HEK293 (cell line): ENCODE measurements around the gene UBE3B.

Experiments used
- CTCF ChIA-PET: fragments of 350-600 bp; formaldehyde crosslinking; extraction: SDS; loops from one replicate; lab custom pipeline; 2021; ENCODE audit warnings: antibody characterized with exemption; lab: Yijun Ruan, JAX
- POLR2A ChIA-PET: fragments of 300-600 bp; formaldehyde crosslinking; extraction: SDS; loops from one replicate; lab custom pipeline; 2020; ENCODE audit warnings: antibody characterized with exemption, inconsistent platforms; lab: Yijun Ruan, JAX
- H3K27ac ChIP-seq: fragments of 200-500 bp; sonication (Bioruptor generic); 2 replicates; pipeline ENCODE4 v1.5.1; 2014; ENCODE audit warnings: low read depth, low read length, control low read depth, inconsistent platforms; ENCODE audit errors: extremely low read depth
- H3K36me3 ChIP-seq, 2 experiments: fragments of 200-500 bp in 1 of 2; sonication (Bioruptor generic) in 1 of 2; 1 replicate in 1 of 2; 2 replicates in 1 of 2; pipeline ENCODE4 v1.5.1; 2014 to 2017; ENCODE audit warnings: inconsistent platforms in 2 of 2, low read length in 2 of 2; ENCODE audit not compliant: control insufficient read depth in 2 of 2, insufficient read depth in 1 of 2
- H3K4me1 ChIP-seq: fragments of 200-500 bp; sonication (Bioruptor generic); 2 replicates; pipeline ENCODE4 v1.5.1; 2014; ENCODE audit warnings: mild to moderate bottlenecking, low read length, inconsistent platforms; ENCODE audit not compliant: control insufficient read depth, insufficient read depth
- H3K4me3 ChIP-seq: 2 replicates; pipeline ENCODE4 v1.5.1; 2011; ENCODE audit warnings: low read depth, mild to moderate bottlenecking, control low read depth, low read length, moderate library complexity
- H3K9me3 ChIP-seq: fragments of 200-500 bp; sonication (Bioruptor generic); 2 replicates; pipeline ENCODE4 v1.5.1; 2014; ENCODE audit warnings: low read depth, low read length, inconsistent platforms; ENCODE audit not compliant: control insufficient read depth, insufficient read depth
- ATF2 ChIP-seq: fragments of 450-650 bp; formaldehyde crosslinking; IDR thresholded peaks from 2 replicates; pipeline ENCODE4 v1.5.1; 2016; ENCODE audit warnings: missing biosample characterization, missing genetic modification characterization, low read depth
- BCL11A ChIP-seq: fragments of 450-650 bp; formaldehyde crosslinking; IDR thresholded peaks from 2 replicates; pipeline ENCODE4 v1.5.1; 2016; ENCODE audit warnings: low read depth, missing biosample characterization, missing genetic modification characterization
- HIC1 ChIP-seq: fragments of 450-650 bp; formaldehyde crosslinking; IDR thresholded peaks from 2 replicates; pipeline ENCODE4 v1.5.1; 2016; ENCODE audit warnings: missing biosample characterization, missing genetic modification characterization
- MYNN ChIP-seq: fragments of 450-650 bp; formaldehyde crosslinking; IDR thresholded peaks from 2 replicates; pipeline ENCODE4 v1.5.1; 2016; ENCODE audit warnings: missing biosample characterization, missing genetic modification characterization, borderline replicate concordance
- RBAK ChIP-seq: fragments of 450-650 bp; formaldehyde crosslinking; IDR thresholded peaks from 2 replicates; pipeline ENCODE4 v1.5.1; 2016; ENCODE audit warnings: missing biosample characterization, missing genetic modification characterization
- SETDB1 ChIP-seq: IDR thresholded peaks from one replicate; pipeline ENCODE4 v1.6.1; 2017; ENCODE audit warnings: mild to moderate bottlenecking, low read length, moderate library complexity, mixed read lengths; ENCODE audit not compliant: insufficient read length
- ZNF138 ChIP-seq: fragments of 450-650 bp; formaldehyde crosslinking; IDR thresholded peaks from 2 replicates; pipeline ENCODE4 v1.5.1; 2016; ENCODE audit warnings: missing biosample characterization, missing genetic modification characterization, borderline replicate concordance
- ZNF140 ChIP-seq: fragments of 450-650 bp; formaldehyde crosslinking; IDR thresholded peaks from 2 replicates; pipeline ENCODE4 v1.5.1; 2016; ENCODE audit warnings: missing biosample characterization, missing genetic modification characterization
- ZNF2 ChIP-seq: fragments of 450-650 bp; formaldehyde crosslinking; IDR thresholded peaks from 2 replicates; pipeline ENCODE4 v1.5.1; 2016; ENCODE audit warnings: missing biosample characterization, missing genetic modification characterization
- ZNF292 ChIP-seq: fragments of 450-650 bp; formaldehyde crosslinking; IDR thresholded peaks from 2 replicates; pipeline ENCODE4 v1.5.1; 2016; ENCODE audit warnings: low read depth, missing biosample characterization, missing genetic modification characterization, borderline replicate concordance
- ZNF302 ChIP-seq: fragments of 450-650 bp; formaldehyde crosslinking; IDR thresholded peaks from 2 replicates; pipeline ENCODE4 v1.5.1; 2016; ENCODE audit warnings: missing biosample characterization, missing genetic modification characterization, low read depth
- ZNF350 ChIP-seq: fragments of 450-650 bp; formaldehyde crosslinking; IDR thresholded peaks from 2 replicates; pipeline ENCODE4 v1.5.0; 2017; ENCODE audit warnings: missing biosample characterization, mild to moderate bottlenecking, missing genetic modification characterization
- ZNF423 ChIP-seq: fragments of 450-650 bp; formaldehyde crosslinking; IDR thresholded peaks from 2 replicates; pipeline ENCODE4 v1.5.1; 2016; ENCODE audit warnings: missing biosample characterization, missing genetic modification characterization
- ZNF501 ChIP-seq: fragments of 450-650 bp; formaldehyde crosslinking; IDR thresholded peaks from 2 replicates; pipeline ENCODE4 v1.5.1; 2016; ENCODE audit warnings: missing biosample characterization, missing genetic modification characterization
- ZNF555 ChIP-seq: fragments of 450-650 bp; formaldehyde crosslinking; conservative IDR thresholded peaks from 2 replicates; pipeline ENCODE4 v1.5.1; 2017; ENCODE audit warnings: missing biosample characterization, mild to moderate bottlenecking, missing genetic modification characterization, inconsistent platforms
- ZNF707 ChIP-seq: fragments of 450-650 bp; formaldehyde crosslinking; IDR thresholded peaks from 2 replicates; pipeline ENCODE4 v1.5.1; 2016; ENCODE audit warnings: missing biosample characterization, missing genetic modification characterization
- ZNF837 ChIP-seq: fragments of 450-650 bp; formaldehyde crosslinking; IDR thresholded peaks from 2 replicates; pipeline ENCODE4 v1.5.1; 2016; ENCODE audit warnings: missing biosample characterization, missing genetic modification characterization
- TF ChIP-seq, protein P1 (sequence below): fragments of 450-650 bp; formaldehyde crosslinking; conservative IDR thresholded peaks from 2 replicates; pipeline ENCODE4 v1.5.1; 2016; ENCODE audit warnings: low read depth, missing biosample characterization, missing genetic modification characterization
- TF ChIP-seq, protein P2 (sequence below): fragments of 450-650 bp; formaldehyde crosslinking; IDR thresholded peaks from 2 replicates; pipeline ENCODE4; 2016; ENCODE audit warnings: missing biosample characterization, missing genetic modification characterization

UBE3B gene

GRCh38 chr12:109538191-109538863 is 60.9 kb downstream of the UBE3B start:
- peaks cover 0 to 8% of the 10 kb centered on the region in 2 experiments; a peak in 1 of 3 replicates for H3K36me3 ChIP-seq
- no peak overlapping the region for H3K4me3 ChIP-seq
- H3K4me1 ChIP-seq: no peaks in the 10 kb centered on the region
- no peaks in the 10 kb centered on the region for H3K9me3 ChIP-seq
- CTCF ChIA-PET: interaction anchor here (0.6 kb wide), 2 partner anchors 111 to 144 kb away, joined by 3 read pairs; no protein-coding TSS in a partner anchor
- no peak overlapping the region for H3K27ac ChIP-seq
- TF ChIP-seq SETDB1 (no peak), ZNF138 (tag by site-specific recombination) (no peak), RBAK (tag by site-specific recombination) (no peak), ZNF555 (tag by site-specific recombination) (no peak), MYNN (tag by site-specific recombination) (no peak), ZNF423 (no peak), BCL11A (tag by site-specific recombination) (no peak), ZNF837 (tag by site-specific recombination) (no peak), ZNF140 (tag by site-specific recombination) (no peak), ZNF501 (no peak), ZNF2 (tag by site-specific recombination) (no peak), ZNF292 (tag by site-specific recombination) (no peak), ZNF707 (no peak), ZNF350 (tag by site-specific recombination) (no peak), ATF2 (no peak), ZNF302 (tag by site-specific recombination) (no peak), HIC1 (tag by site-specific recombination) (no peak)
- TF ChIP-seq, protein P1, sequence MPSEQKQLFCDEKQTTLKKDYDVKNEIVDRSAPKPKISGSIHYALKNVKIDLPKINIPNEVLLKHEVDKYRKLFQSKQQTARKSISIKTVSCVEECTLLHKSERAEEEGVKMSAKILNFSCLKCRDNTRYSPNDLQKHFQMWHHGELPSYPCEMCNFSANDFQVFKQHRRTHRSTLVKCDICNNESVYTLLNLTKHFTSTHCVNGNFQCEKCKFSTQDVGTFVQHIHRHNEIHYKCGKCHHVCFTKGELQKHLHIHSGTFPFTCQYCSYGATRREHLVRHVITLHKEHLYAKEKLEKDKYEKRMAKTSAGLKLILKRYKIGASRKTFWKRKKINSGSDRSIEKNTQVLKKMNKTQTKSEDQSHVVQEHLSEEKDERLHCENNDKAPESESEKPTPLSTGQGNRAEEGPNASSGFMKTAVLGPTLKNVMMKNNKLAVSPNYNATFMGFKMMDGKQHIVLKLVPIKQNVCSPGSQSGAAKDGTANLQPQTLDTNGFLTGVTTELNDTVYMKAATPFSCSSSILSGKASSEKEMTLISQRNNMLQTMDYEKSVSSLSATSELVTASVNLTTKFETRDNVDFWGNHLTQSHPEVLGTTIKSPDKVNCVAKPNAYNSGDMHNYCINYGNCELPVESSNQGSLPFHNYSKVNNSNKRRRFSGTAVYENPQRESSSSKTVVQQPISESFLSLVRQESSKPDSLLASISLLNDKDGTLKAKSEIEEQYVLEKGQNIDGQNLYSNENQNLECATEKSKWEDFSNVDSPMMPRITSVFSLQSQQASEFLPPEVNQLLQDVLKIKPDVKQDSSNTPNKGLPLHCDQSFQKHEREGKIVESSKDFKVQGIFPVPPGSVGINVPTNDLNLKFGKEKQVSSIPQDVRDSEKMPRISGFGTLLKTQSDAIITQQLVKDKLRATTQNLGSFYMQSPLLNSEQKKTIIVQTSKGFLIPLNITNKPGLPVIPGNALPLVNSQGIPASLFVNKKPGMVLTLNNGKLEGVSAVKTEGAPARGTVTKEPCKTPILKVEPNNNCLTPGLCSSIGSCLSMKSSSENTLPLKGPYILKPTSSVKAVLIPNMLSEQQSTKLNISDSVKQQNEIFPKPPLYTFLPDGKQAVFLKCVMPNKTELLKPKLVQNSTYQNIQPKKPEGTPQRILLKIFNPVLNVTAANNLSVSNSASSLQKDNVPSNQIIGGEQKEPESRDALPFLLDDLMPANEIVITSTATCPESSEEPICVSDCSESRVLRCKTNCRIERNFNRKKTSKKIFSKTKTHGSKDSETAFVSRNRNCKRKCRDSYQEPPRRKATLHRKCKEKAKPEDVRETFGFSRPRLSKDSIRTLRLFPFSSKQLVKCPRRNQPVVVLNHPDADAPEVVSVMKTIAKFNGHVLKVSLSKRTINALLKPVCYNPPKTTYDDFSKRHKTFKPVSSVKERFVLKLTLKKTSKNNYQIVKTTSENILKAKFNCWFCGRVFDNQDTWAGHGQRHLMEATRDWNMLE (tag by site-specific recombination): no peak
- TF ChIP-seq, protein P2, sequence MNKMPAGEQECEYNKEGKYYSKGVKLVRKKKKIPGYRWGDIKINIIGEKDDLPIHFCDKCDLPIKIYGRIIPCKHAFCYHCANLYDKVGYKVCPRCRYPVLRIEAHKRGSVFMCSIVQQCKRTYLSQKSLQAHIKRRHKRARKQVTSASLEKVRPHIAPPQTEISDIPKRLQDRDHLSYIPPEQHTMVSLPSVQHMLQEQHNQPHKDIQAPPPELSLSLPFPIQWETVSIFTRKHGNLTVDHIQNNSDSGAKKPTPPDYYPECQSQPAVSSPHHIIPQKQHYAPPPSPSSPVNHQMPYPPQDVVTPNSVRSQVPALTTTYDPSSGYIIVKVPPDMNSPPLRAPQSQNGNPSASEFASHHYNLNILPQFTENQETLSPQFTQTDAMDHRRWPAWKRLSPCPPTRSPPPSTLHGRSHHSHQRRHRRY: no peak
- TF ChIP-seq, all 188 proteins: peak for 0
- POLR2A ChIA-PET: no interaction called here
